A673 (cell line): ENCODE results near the gene RIT1. TPM values are rescaled to one million over a fixed set of nuclear protein-coding genes. Genes with fewer than 3 reads are reported as not detected.

Experiments
- BruUV-seq: library from RNA; stranded (reverse); fragments of 400-500 nt; replicated peaks from 2 replicates; lab custom pipeline; 2021; lab: Mats Ljungman, UMichigan
- CTCF ChIA-PET: fragments of 300-600 bp; sonication (Branson Sonifier 250); formaldehyde crosslinking; loops from one replicate; lab custom pipeline; 2022; ENCODE audit warnings: antibody characterized with exemption; lab: Charles Lee
- POLR2A ChIA-PET: fragments of 300-600 bp; sonication (Branson Sonifier 250); formaldehyde crosslinking; loops from one replicate; lab custom pipeline; 2022; ENCODE audit warnings: antibody characterized with exemption; ENCODE audit not compliant: low non-redundant PET; lab: Charles Lee
- DNase-seq: peaks from one replicate; pipeline ENCODE4 v3.0.0-alpha.2; 2015; ENCODE audit warnings: low spot score
- H3K27ac ChIP-seq: fragments of 200-600 bp; sonication (generic); 2 replicates; pipeline ENCODE4 v1.5.1; 2016; ENCODE audit warnings: mixed run types, low read depth, mild to moderate bottlenecking, mixed read lengths, antibody characterized with exemption, low read length; ENCODE audit not compliant: poor library complexity, severe bottlenecking
- H3K27me3 ChIP-seq: fragments of 200-600 bp; sonication (generic); replicated peaks from 2 replicates; pipeline ENCODE4 v1.6.1; 2017; ENCODE audit warnings: mixed run types, low read depth, mild to moderate bottlenecking, mixed read lengths, antibody characterized with exemption, low read length; ENCODE audit not compliant: insufficient read depth, poor library complexity
- H3K36me3 ChIP-seq: fragments of 200-600 bp; sonication (generic); 2 replicates; pipeline ENCODE4 v1.6.1; 2016; ENCODE audit warnings: mixed run types, mild to moderate bottlenecking, mixed read lengths, antibody characterized with exemption, low read length; ENCODE audit not compliant: insufficient read depth, poor library complexity, severe bottlenecking
- H3K4me1 ChIP-seq: fragments of 200-600 bp; sonication (generic); 2 replicates; pipeline ENCODE4 v1.6.1; 2017; ENCODE audit warnings: mixed run types, mild to moderate bottlenecking, mixed read lengths, antibody characterized with exemption, low read length; ENCODE audit not compliant: insufficient read depth, poor library complexity, severe bottlenecking
- H3K4me3 ChIP-seq: fragments of 200-600 bp; sonication (generic); 2 replicates; pipeline ENCODE4 v1.5.1; 2016; ENCODE audit warnings: low read depth, mixed run types, mild to moderate bottlenecking, mixed read lengths, low read length; ENCODE audit not compliant: poor library complexity, severe bottlenecking
- H3K9me3 ChIP-seq: fragments of 200-600 bp; sonication (generic); 2 replicates; pipeline ENCODE4 v1.6.1; 2016; ENCODE audit warnings: mixed run types, low read depth, mild to moderate bottlenecking, mixed read lengths, antibody characterized with exemption, low read length; ENCODE audit not compliant: poor library complexity, severe bottlenecking
- CTCF ChIP-seq: fragments of 300-800, 200-600 bp; sonication (generic); conservative IDR thresholded peaks from 2 replicates; pipeline ENCODE4 v1.5.1; 2017; ENCODE audit warnings: low read depth, mild to moderate bottlenecking, antibody characterized with exemption, low read length, moderate library complexity, mixed read lengths
- EZH2 ChIP-seq: fragments of 200-600 bp; sonication (generic); IDR thresholded peaks from 2 replicates; pipeline ENCODE4 v1.6.1; 2017; ENCODE audit warnings: borderline replicate concordance, low read depth, mild to moderate bottlenecking, mixed read lengths, antibody characterized with exemption, low read length; ENCODE audit not compliant: poor library complexity, severe bottlenecking
- intact Hi-C: fragments of 100-400 bp; cut with micrococcal nuclease; formaldehyde crosslinking; loops from one replicate; pipeline ENCODE4 v1.10.0; 2022; ENCODE audit not compliant: unreplicated experiment
- total RNA-seq: library from RNA; stranded (reverse); gene quantifications from 2 replicates; pipeline ENCODE4 v1.2.3, GENCODE V29; 2021

The RIT1 gene
- total RNA-seq, 1 experiment from 2014 or later = 27.5 TPM

- intact Hi-C loops = no loop called here
- Histone ChIP-seq H3K27ac (no peak overlapping the region), H3K4me1 (peaks cover 15% of the 10 kb centered on the region), H3K27me3 (no peaks in the 10 kb centered on the region), H3K9me3 (no peaks in the 10 kb centered on the region), H3K36me3 (no peaks in the 10 kb centered on the region), H3K4me3 (no peak overlapping the region)
- no TSS peak for BruUV-seq
- ChIA-PET CTCF (no interaction called here), POLR2A (no interaction called here)
- TF ChIP-seq EZH2 (no peak), CTCF (no peak)
- no peak for DNase-seq
Observed at GRCh38 chr1:155889566-155889965, 21.6 kb downstream of the RIT1 start.

- ChIA-PET CTCF (no interaction called here), POLR2A (no interaction called here)
- TF ChIP-seq EZH2 (no peak), CTCF (no peak)
- DNase-seq = no peak
- H3K4me3 ChIP-seq = no peak overlapping the region
- no peaks in the 10 kb centered on the region for H3K36me3 ChIP-seq
- BruUV-seq = no TSS peak
- no peaks in the 10 kb centered on the region for H3K27me3 ChIP-seq
- no peaks in the 10 kb centered on the region for H3K9me3 ChIP-seq
- H3K27ac ChIP-seq = no peak overlapping the region
- H3K4me1 ChIP-seq = peaks cover 7% of the 10 kb centered on the region
- intact Hi-C loops = no loop called here
Observed at GRCh38 chr1:155888481-155888880, 22.7 kb downstream of the RIT1 start.

- H3K27ac ChIP-seq = no peak overlapping the region
- H3K4me1 ChIP-seq = no peaks in the 10 kb centered on the region
- no TSS peak for BruUV-seq
- POLR2A ChIA-PET = no interaction called here
- H3K36me3 ChIP-seq = no peaks in the 10 kb centered on the region
- TF ChIP-seq CTCF (no peak), EZH2 (no peak)
- H3K9me3 ChIP-seq = no peaks in the 10 kb centered on the region
- H3K27me3 ChIP-seq = no peaks in the 10 kb centered on the region
- intact Hi-C loops = no loop called here
- DNase-seq = no peak
- no peak overlapping the region for H3K4me3 ChIP-seq
- CTCF ChIA-PET = no interaction called here
Observed at GRCh38 chr1:155884982-155885381, 26.2 kb downstream of the RIT1 start.
